GM18507 (cell line): Measurements from ENCODE around the gene SLC1A6.
"Not testable (repeated sequence)": the region's sequence is repeated elsewhere in the genome, so short reads cannot be mapped to it uniquely, and the experiment has no call there.

Experiments used
- DNase-seq: peaks from one replicate; pipeline ENCODE4 v3.0.0; 2011; ENCODE audit warnings: low read depth; ENCODE audit not compliant: insufficient read length; ENCODE audit errors: extremely low spot score
- FAIRE-seq: peaks from 2 replicates; lab custom pipeline; 2011; peaks lifted over from hg19 to GRCh38; lab: Jason Lieb, UNC

Gene SLC1A6

DNA sequence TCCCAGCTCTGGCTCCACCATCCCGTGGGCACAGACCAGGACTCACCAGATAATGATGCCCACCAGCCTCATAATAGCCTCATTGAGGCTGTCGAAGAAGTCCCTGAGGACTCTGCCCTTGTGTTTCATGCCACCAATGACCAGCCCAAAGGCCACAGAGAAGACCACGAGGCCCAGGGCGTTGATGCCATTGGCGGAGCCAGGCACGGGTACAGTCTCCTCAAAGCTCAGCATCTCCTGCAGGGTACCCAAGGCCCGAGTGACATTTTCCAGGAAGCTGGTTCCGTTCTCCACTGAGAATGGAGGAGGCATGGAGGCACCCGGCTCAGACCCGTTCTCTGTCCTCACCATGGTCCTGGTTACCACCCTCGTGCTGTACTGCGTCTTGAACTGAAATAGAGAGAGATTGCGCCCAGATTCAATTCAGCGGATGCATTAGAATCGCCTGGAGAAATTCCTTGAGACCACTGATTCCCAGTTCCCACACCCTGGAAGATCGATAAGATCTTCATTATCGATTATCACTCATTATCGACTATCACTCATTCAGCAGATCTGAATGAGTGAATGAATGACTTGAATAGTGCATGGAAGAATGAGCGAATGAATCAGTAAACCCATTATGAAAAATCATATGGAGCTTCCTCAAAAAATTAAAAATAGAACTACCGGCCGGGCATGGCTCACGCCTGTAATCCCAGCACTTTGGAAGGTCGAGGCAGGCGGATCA lies 17.5 kb downstream of the SLC1A6 start:
- FAIRE-seq (no peak), DNase-seq (no peak)

DNA sequence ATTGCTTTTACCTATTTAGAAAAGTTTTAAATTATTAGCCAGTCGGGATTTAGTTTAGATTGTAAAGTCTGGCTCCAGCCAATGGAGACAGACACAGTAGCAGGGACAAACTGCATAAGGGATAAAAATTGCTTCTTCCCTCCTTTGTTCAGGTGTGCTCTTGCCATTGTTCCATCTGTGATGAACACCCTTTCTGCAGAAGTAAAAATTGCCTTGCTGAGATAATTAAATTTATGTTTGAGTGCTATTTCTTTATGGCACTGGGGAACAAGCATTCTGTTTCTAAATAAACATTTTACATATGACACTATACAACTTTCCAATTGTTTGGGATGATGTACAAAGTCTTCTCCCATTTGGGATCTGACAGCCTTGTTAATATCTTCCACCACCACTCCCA lies 20.4 kb downstream of the SLC1A6 start:
- no peak for DNase-seq
- no peak for FAIRE-seq

DNA sequence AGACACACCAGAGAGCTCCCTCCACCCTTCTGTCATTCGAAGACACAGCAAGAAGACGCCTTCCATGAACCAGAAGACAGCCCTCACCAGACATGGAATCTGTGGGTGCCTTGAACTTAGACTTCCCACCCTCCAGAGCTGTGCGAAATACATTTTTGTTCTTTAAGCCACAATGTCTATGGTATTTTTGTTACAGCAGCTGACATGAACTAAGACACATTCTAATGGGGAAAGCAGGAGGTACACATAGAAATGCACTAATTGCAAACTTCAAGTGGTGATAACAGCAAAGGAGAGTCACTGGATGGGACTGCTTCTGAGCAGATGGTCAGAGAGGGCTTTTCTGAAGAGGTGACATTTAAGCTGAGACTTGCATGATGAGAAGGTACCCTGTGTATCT lies 22.2 kb downstream of the SLC1A6 start:
- DNase-seq (no peak), FAIRE-seq (no peak)

DNA sequence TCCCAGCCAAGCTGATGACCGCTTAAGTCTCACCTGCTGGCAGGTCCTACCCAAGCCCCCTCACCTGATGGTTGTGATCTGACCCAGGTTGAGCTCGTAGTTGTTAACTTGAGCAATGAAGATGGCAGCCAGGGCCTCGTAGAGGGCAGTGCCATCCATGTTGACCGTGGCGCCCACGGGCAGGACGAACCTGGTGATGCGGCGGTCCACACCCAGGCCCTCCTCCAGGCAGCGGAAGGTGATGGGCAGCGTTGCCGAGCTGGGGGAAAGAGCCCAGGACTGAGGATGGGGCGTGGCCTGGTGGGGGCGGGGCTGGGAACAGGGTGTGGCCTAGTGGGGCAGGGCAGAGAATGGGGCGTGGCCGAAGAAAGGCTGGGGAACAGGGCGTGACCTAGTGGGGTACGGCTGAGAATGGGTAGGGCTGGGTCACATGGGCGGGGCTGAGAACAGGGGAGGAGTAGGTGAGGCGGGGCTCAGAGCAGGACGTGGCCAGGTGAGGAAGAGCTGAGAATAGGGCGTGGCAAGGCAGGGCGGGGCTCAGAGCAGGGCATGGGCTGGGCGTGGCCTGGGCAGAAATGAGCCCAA lies 25.5 kb downstream of the SLC1A6 start:
- FAIRE-seq = no peak
- DNase-seq = no peak

DNA sequence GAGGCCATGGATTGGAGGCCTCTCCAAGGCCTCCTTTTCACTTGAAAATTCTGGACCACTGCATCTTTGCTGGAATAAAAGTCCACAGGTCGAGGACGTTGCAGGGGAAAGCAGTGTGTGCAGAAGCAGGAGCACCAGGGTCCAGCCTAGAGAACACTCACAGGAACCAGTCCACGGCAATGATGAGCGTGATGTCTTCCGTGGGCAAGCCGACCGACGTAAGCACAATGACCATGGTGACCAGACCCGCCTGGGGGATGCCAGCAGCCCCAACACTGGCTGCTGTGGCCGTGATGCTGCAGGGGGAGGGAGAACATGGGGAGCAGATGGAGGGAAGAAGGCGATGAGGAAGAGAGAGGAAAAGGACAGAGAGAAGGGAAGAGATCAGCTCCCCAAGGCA lies 26.9 kb downstream of the SLC1A6 start:
- no peak for FAIRE-seq

DNA sequence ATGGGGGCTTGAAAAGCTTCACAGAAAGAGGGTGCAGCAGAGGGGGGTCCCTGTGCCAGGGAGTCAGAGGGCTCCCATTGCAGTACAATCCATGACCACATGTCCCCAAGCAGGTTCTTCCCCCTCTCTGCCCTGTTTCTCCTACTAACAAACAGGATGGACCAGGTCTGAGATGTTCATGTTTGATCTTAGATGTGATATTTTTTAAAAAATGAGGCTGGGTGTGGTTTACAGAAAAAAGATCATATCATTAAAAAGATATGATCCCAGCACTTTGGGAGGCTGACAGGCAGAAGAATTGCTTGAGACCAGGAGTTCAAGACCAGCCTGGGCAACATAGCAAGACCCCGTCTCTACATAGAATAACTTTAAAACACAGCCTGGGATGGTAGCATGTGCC lies 29.2 kb downstream of the SLC1A6 start:
- FAIRE-seq (no peak), DNase-seq (no peak)

More for the DNA sequence above, 26.9 kb downstream of the SLC1A6 start:
- no peak for DNase-seq

DNA sequence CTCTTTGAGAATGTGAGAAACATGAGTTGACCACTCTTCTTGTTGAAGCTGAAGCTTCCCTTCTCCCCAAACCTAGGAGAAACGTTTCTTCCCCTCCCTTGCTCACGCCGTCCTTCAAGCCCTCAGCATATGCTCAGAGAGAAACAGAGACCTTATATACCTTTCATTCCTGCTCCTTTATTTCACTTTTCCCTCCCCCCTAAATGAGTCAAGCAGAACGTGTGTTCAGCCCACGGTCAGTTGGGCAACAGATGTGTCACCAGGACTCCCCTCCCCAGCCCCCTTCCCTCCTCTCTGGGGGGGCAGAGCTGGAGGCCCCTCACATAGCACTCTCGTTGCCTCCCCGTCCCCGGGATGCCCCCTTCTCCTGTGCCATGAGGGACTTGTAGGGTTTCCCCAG lies 29.8 kb downstream of the SLC1A6 start:
- FAIRE-seq = no peak
- no peak for DNase-seq

DNA sequence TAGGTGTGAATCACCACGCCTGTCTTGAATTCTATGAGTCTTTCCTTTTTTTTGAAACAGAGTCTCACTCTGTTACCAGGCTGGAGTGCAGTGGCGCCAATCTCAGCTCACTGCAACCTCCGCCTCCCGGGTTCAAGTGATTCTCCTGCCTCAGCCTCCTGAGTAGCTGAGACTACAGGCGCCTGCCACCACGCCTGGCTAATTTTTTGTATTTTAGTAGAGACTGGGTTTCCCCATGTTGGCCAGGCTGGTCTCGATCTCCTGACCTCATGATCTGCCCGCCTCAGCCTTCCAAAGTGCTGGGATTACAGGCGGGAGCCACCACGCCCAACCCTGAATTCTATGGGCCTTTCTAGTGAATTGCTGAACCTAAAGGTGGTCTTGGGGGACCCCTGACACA lies 30.3 kb downstream of the SLC1A6 start:
- FAIRE-seq, DNase-seq: not testable (repeated sequence)

DNA sequence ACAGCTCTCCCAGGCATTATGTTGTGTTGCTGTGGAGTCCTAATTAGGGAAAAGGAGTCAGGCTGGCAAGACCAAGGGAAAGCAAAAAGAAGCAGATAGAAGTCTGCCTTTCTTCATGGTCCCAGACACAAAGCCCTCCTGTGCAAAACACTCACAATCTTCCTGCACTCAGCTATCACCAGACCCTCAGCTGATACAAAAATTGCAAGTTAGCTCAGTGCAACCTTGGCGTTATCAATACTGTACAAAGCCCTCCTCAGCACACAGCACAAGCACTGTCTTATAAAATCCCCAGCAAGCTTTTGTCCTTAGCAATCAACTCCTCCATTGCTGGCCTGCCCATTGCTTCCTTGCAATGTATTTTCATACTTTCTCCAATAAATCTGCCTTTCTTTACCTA lies 35.2 kb downstream of the SLC1A6 start:
- no peak for DNase-seq
- no peak for FAIRE-seq

DNA sequence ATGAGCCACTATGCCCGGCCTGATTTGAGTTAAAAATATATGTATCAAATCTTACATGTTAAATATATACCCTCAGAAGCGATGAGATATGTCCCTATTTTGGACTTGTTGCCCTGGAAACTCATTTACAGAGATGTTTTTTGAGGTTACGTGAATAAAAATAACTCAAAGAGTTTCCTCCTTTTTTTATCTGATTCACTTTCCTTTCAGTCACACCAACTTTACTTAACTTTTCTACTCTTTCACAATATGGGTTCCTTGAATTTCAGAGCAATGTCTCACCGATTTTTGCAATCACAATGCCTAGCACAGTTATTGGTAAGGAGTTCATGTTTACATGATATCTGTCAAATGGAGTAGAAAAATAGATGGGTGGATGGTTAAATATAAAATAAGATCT lies 36.1 kb downstream of the SLC1A6 start:
- FAIRE-seq (no peak), DNase-seq (no peak)

DNA sequence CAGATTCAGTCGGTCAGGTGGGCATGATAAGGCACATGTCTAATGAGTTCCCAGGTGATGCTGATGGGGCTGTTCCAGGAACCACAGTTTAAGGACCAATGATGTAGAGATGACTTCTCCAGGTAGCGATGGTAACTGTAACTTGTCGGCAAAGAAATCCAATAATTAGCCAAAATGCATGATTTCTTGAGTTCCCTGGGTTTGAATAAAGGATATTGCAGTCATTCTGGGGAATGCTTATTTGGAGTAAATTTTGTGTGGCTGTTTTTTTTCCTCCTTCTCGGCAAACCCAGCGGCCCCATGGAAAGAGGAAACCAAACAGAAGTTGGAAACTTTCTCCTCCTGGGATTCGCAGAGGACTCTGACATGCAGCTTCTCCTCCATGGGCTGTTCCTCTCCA lies 38.5 kb downstream of the SLC1A6 start, which contains the start of gene OR7C2:
Gene OR7C2, plus strand, starts transcription at position 301 of the 400 bp plus-strand sequence. Its CDS starts 0 bp downstream, at position 301.
- no peak for DNase-seq
- FAIRE-seq = no peak

DNA sequence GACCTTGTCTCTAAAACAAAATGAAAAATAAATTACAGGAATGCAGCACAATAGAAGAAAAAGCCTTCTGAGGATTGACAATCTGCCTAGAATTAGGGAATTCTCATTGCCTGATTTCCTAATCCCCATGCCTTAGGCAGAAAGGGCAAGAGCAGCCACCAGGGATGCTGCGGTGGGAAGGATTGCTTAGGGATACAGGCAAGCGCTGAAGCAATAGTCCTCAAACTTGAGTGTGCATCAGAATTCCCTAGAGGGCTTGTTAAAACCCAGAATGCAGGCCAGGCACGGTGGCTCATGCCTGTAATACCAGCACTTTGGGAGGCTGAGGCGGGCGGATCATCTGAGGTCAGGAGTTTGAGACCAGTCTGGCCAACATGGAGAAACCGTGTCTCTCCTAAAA lies 39.4 kb downstream of the SLC1A6 start:
- no peak for DNase-seq
- no peak for FAIRE-seq

DNA sequence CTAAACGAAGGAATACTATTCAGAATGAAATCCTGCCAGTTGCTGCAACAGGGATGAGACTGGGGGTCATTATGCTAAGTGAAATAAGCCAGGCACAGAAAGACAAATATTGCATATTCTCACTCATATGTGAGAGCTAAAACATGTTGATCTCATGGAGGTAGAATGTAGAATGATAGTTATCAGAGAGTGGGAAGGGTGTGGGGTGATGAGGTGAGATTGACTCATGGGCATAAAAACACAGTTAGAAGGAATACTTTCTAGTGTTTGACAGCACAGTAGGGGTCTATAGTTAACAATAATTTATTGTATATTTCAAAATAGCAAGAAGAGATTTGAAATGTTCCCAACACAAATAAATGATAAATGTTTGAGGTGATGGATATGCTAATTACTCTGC lies 46.2 kb downstream of the SLC1A6 start:
- no peak for DNase-seq
- FAIRE-seq = no peak

DNA sequence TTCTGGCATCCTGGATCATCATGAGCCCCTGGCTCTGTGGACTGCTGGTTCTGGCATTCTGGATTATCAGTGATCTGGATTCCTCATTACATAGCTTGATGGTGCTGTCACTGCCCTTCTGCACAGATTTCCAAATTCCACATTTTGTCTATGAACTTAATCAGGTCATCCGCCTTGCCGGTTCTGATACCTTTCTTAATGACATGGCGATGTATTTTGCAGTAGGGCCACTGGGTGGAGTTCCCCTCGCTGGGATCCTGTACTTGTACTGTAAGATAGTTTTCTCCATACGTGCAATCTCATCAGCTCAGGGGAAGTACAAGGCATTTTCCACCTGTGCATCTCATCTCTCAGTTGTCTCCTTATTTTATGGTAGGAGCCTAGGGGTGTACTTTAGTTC lies 62.8 kb downstream of the SLC1A6 start:
- DNase-seq (no peak), FAIRE-seq (no peak)

DNA sequence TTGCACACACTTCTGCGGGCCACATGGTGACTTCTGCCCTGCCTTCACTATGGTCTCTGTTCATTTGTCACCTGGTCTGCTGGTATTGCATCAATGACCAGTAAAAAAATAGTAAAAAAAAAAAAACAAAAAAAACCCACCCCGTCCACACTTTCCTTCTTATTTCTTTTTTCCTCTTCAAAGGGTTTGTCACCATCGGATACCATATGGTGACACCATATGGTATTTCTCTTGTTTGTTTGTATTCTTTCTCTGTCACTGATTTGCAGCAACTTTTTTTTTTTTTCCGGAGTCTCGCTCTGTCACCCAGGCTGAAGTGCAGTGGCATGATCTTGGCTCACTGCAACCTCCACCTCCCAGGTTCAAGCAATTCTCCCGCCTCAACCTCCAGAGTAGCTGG lies 64.5 kb downstream of the SLC1A6 start:
- no peak for FAIRE-seq
- no peak for DNase-seq

DNA sequence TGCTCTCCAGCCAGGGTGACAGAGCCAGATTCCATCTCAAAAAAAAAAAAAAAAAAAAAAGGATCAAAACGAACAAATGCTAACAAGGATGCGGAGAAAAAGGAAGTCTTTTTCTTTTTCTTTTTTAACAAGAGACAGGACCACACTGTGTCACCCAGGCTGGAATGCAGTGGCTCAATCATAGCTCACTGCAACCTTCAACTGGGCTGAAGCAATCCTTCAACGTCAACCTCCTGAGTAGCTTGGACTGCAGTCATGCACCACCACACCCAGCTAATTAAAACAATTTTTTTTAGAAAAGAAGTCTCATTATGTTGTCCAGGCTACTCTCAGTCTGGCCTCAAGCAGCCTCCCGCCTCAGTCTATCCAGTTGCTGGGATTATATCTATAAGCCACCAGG lies 73.0 kb downstream of the SLC1A6 start:
- FAIRE-seq = no peak
- no peak for DNase-seq

DNA sequence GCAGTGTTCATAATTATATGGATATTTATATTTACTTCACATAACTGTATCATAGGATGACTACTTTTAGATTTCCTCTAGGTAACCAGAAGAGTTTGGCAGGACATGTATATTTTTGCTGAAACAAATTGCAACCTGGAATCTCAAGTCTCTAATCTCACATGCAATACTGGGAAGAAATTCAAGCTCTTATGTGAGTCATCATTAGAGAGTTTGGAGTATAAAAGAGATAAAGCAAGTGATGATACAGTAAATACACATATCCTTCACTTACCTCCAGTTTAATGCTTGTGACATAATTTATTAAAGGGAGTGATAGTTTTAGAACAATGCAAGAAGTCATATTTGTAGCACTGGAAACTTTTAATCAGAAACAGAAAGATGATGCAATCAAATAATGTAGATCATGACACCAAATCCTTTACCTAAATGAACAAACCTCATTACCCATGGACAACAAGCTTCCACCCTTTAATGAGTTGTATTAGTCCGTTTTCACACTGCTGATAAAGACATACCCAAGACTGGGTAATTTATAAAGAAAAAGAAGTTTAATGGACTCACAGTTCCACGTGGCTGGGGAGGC lies 77.9 kb downstream of the SLC1A6 start:
- DNase-seq (no peak), FAIRE-seq (no peak)
